ENCODE data around the gene SLC35B2. TPM values are rescaled to one million over a fixed set of nuclear protein-coding genes. Genes with fewer than 3 reads are reported as not detected.

The SLC35B2 gene
- total and polyA plus RNA-seq, 2 experiments from 2014 or later = 74.1 to 104 TPM

GRCh38 chr6:44278315-44278714, 21.0 kb upstream of the SLC35B2 start:
- Histone ChIP-seq H2AFZ (no peak overlapping the region), H3K4me3 (no peak overlapping the region), H3K9me3 (ENCODE audit: low read depth) (no peaks in the 10 kb centered on the region), H3K4me2 (no peak overlapping the region), H3K4me1 (ENCODE audit: insufficient read depth) (no peaks in the 10 kb centered on the region), H3K9me2 (replicated peaks; ENCODE audit: insufficient read depth) (no peaks in the 10 kb centered on the region), H4K20me1 (ENCODE audit: insufficient read depth, poor library complexity, severe bottlenecking) (no peaks in the 10 kb centered on the region), H3K79me2 (no peaks in the 10 kb centered on the region), H3K27ac (no peak overlapping the region), H3K27me3 (peaks cover 61% of the 10 kb centered on the region), H3K36me3 (replicated peaks; ENCODE audit: insufficient read depth, low read depth) (no peaks in the 10 kb centered on the region)
- no peak for TF ChIP-seq EZH2phosphoT487 (IDR thresholded peaks at IDR 0.05; ENCODE audit: low read depth, severe bottlenecking, unreplicated experiment)
- no peak for TF ChIP-seq CTCF (IDR thresholded peaks at IDR 0.05; ENCODE audit: poor library complexity)
- no peak for TF ChIP-seq EZH2 (IDR thresholded peaks at IDR 0.05; ENCODE audit: borderline replicate concordance)
- no peak for DNase-seq (ENCODE audit: low spot score)
- 63% methylated on average over 3 of the region's 3 CpGs for WGBS (ENCODE audit: low lambda C conversion rate, missing lambda C conversion rate)

GRCh38 chr6:44277763-44278162, 20.4 kb upstream of the SLC35B2 start:
- no peaks in the 10 kb centered on the region for H4K20me1 ChIP-seq (ENCODE audit: insufficient read depth, poor library complexity, severe bottlenecking)
- H3K79me2 ChIP-seq = no peaks in the 10 kb centered on the region
- WGBS (ENCODE audit: low lambda C conversion rate, missing lambda C conversion rate) = 86% methylated on average over 7 of the region's 7 CpGs
- H3K27me3 ChIP-seq = peaks cover 60% of the 10 kb centered on the region
- no peaks in the 10 kb centered on the region for H3K9me2 ChIP-seq (replicated peaks; ENCODE audit: insufficient read depth)
- H3K27ac ChIP-seq = no peak overlapping the region
- H2AFZ ChIP-seq = no peak overlapping the region
- no peaks in the 10 kb centered on the region for H3K36me3 ChIP-seq (replicated peaks; ENCODE audit: insufficient read depth, low read depth)
- H3K4me2 ChIP-seq = no peak overlapping the region
- H3K9me3 ChIP-seq (ENCODE audit: low read depth) = no peaks in the 10 kb centered on the region
- no peak for DNase-seq (ENCODE audit: low spot score)
- no peak overlapping the region for H3K4me3 ChIP-seq
- TF ChIP-seq EZH2phosphoT487 (IDR thresholded peaks at IDR 0.05; ENCODE audit: low read depth, severe bottlenecking, unreplicated experiment) (no peak), EZH2 (IDR thresholded peaks at IDR 0.05; ENCODE audit: borderline replicate concordance) (no peak), CTCF (IDR thresholded peaks at IDR 0.05; ENCODE audit: poor library complexity) (no peak)
- no peaks in the 10 kb centered on the region for H3K4me1 ChIP-seq (ENCODE audit: insufficient read depth)

GRCh38 chr6:44276667-44277640, 19.6 kb upstream of the SLC35B2 start:
- Histone ChIP-seq H3K9me3 (ENCODE audit: low read depth) (no peaks in the 10 kb centered on the region), H3K4me1 (ENCODE audit: insufficient read depth) (no peaks in the 10 kb centered on the region), H4K20me1 (ENCODE audit: insufficient read depth, poor library complexity, severe bottlenecking) (no peaks in the 10 kb centered on the region), H3K27ac (no peak overlapping the region), H3K9me2 (replicated peaks; ENCODE audit: insufficient read depth) (no peaks in the 10 kb centered on the region), H3K79me2 (no peaks in the 10 kb centered on the region), H3K27me3 (peaks cover 67% of the 10 kb centered on the region), H3K36me3 (replicated peaks; ENCODE audit: insufficient read depth, low read depth) (no peaks in the 10 kb centered on the region), H2AFZ (no peak overlapping the region), H3K4me3 (no peak overlapping the region), H3K4me2 (no peak overlapping the region)
- 82% methylated on average over 17 of the region's 23 CpGs for WGBS (ENCODE audit: low lambda C conversion rate, missing lambda C conversion rate)
- DNase-seq (ENCODE audit: low spot score) = no peak
- TF ChIP-seq CTCF (IDR thresholded peaks at IDR 0.05; ENCODE audit: poor library complexity) (no peak), EZH2phosphoT487 (IDR thresholded peaks at IDR 0.05; ENCODE audit: low read depth, severe bottlenecking, unreplicated experiment) (no peak), EZH2 (IDR thresholded peaks at IDR 0.05; ENCODE audit: borderline replicate concordance) (no peak)
